Immature natural killer cell (primary cell): ENCODE data around the gene DEDD2. TPM values are rescaled to one million over a fixed set of nuclear protein-coding genes. Genes with fewer than 3 reads are reported as not detected.

Source experiments
- DNase-seq, 3 donors: peaks; one replicate each; pipeline ENCODE4 v3.0.0; 2022; ENCODE audit warnings: mixed read lengths in 1 of 3
- H3K27ac Mint-ChIP-seq, 6 donors: one replicate each; pipeline ENCODE4 v1.8.0; 2020; ENCODE audit warnings: mixed read lengths in 6 of 6, mild to moderate bottlenecking in 5 of 6, inconsistent platforms in 4 of 6, moderate library complexity in 3 of 6
- H3K27me3 Mint-ChIP-seq, 3 donors: one replicate each; pipeline ENCODE4 v1.8.0; 2020 to 2021; ENCODE audit warnings: low read depth in 3 of 3, mild to moderate bottlenecking in 3 of 3, mixed read lengths in 3 of 3, moderate library complexity in 3 of 3, inconsistent platforms in 1 of 3
- H3K36me3 Mint-ChIP-seq, 3 donors: one replicate each; pipeline ENCODE4 v1.8.0; 2020; ENCODE audit warnings: mixed read lengths in 3 of 3, inconsistent platforms in 2 of 3, mild to moderate bottlenecking in 2 of 3
- H3K4me1 Mint-ChIP-seq, 2 donors: one replicate each; pipeline ENCODE4 v1.8.0; 2020; ENCODE audit warnings: inconsistent platforms in 2 of 2, mild to moderate bottlenecking in 2 of 2, mixed read lengths in 2 of 2, moderate library complexity in 1 of 2
- H3K4me3 Mint-ChIP-seq, 5 donors: one replicate each; pipeline ENCODE4 v1.8.0; 2020; ENCODE audit warnings: mild to moderate bottlenecking in 5 of 5, mixed read lengths in 5 of 5, inconsistent platforms in 3 of 5, moderate library complexity in 3 of 5
- H3K9me3 Mint-ChIP-seq, 6 donors: one replicate each; pipeline ENCODE4 v1.8.0; 2020; ENCODE audit warnings: mild to moderate bottlenecking in 6 of 6, mixed read lengths in 6 of 6, inconsistent platforms in 4 of 6, moderate library complexity in 3 of 6
- polyA plus RNA-seq, 3 donors: library from polyadenylated mRNA; unstranded; fragments of 300-500 nt; fragmentation: Illumina TruSeq; gene quantifications; one replicate each; pipeline ENCODE4 v1.2.3, GENCODE V29; 2021

The DEDD2 gene
- polyA plus RNA-seq, 3 donors from 2014 or later = 154 to 261 (median 173) TPM

- Mint-ChIP-seq H3K27ac (peak overlapping the region; percentile 15 to 77 (median 56)), H3K4me3 (peak overlapping the region; percentile 66 to 81 (median 78))
- peak; percentile 51 to 59 (median 56) for DNase-seq
These were observed 57.5 kb downstream of the DEDD2 start for GRCh38 chr19:42159942-42160341.

GRCh38 chr19:42158926-42159325 is 58.6 kb downstream of the DEDD2 start:
- DNase-seq = no peak
- Mint-ChIP-seq H3K9me3 (peaks cover 0 to 2% (median 0%) of the 10 kb centered on the region in 6 donors), H3K27ac (no peak overlapping the region), H3K27me3 (peaks cover 9 to 21% (median 19%) of the 10 kb centered on the region in 3 donors), H3K4me3 (peak overlapping the region in 4 of 5 donors; percentile 13 to 62 (median 52)), H3K36me3 (peaks cover 8 to 17% (median 17%) of the 10 kb centered on the region in 3 donors), H3K4me1 (peaks cover 62 to 73% of the 10 kb centered on the region in 2 donors)

More at GRCh38 chr19:42159942-42160341, 57.5 kb downstream of the DEDD2 start:
- peaks cover 0 to 2% (median 0%) of the 10 kb centered on the region in 6 donors for H3K9me3 Mint-ChIP-seq
- peaks cover 5 to 12% (median 12%) of the 10 kb centered on the region in 3 donors for H3K36me3 Mint-ChIP-seq
- peaks cover 9 to 20% (median 18%) of the 10 kb centered on the region in 3 donors for H3K27me3 Mint-ChIP-seq
- H3K4me1 Mint-ChIP-seq = peaks cover 53 to 62% of the 10 kb centered on the region in 2 donors

GRCh38 chr19:42156571-42156970 is 60.9 kb downstream of the DEDD2 start:
- Mint-ChIP-seq H3K4me1 (peaks cover 57 to 62% of the 10 kb centered on the region in 2 donors), H3K27ac (no peak overlapping the region), H3K4me3 (peak overlapping the region in 1 of 5 donors; percentile 29)

DNA sequence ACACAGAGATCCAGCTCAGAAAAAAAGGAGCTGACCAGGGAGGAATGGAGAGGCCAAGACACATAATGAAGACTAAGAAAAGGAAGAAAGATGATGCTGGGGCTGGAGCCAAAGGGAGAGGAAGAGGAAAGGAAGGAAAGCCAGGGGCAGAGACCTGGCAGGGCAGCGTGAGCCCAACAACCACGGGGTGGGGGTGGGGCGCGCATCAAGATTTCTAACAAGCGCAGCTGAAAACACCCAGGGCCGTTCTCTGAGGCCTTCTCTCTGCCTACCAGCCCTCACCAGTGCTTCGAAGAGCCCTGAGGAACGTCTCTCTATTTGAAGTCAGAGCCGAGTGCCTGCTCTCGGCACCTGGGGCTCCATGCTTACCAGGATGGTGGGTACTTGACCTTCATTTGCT is 61.7 kb downstream of the DEDD2 start:
- H3K9me3 Mint-ChIP-seq = peaks cover 0 to 2% (median 0%) of the 10 kb centered on the region in 6 donors
- no peak overlapping the region for H3K4me3 Mint-ChIP-seq
- peaks cover 8 to 24% (median 17%) of the 10 kb centered on the region in 3 donors for H3K36me3 Mint-ChIP-seq
- H3K27ac Mint-ChIP-seq = no peak overlapping the region
- no peak for DNase-seq
- peaks cover 50 to 56% of the 10 kb centered on the region in 2 donors for H3K4me1 Mint-ChIP-seq
- peaks cover 9 to 21% (median 18%) of the 10 kb centered on the region in 3 donors for H3K27me3 Mint-ChIP-seq

More at GRCh38 chr19:42156571-42156970, 60.9 kb downstream of the DEDD2 start:
- Mint-ChIP-seq H3K27me3 (peaks cover 11 to 21% (median 19%) of the 10 kb centered on the region in 3 donors), H3K9me3 (peaks cover 0 to 2% (median 0%) of the 10 kb centered on the region in 6 donors), H3K36me3 (peaks cover 8 to 24% (median 17%) of the 10 kb centered on the region in 3 donors)
- DNase-seq = no peak

DNA sequence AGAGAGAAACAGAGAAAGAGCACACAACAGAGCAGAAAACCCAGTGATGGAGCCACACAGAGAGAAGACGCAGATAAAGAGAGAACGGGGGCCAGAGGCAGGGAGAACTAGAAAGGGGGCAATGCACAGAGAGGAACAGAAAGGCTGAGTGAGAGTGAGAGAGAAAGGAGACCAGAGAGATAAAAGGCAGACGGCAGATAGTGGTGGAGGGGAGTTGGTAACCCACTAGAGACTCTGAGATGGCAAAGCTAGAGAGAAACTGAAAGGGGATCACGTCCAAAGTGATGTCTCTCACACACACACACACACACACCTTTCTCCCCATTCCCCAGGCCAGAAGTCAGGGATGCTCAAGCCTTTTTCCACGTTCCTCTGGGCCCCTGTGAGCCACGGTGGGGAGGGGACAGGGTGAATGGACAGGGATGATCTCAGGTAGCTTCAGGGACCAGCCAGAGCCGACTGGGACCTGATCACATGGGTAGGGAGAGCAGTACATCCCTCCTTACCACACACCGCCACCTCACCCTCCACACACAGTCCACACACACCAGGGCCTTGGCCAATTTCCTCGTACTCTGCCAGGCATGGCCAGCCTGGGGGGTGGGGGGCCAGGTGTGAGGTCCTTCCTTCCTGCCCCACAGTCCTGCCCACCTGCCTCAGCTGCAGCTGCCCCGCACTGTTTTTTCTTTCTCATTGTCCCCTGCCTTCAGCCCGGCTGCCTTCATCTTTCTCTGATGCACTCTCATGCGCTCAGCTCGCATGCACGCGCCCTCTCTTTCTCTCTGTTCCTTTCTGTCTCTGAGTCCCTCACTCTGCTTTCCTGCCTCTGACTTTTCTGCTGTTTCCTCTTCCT is 62.8 kb downstream of the DEDD2 start:
- peak overlapping the region in 4 of 5 donors; percentile 26 to 78 (median 55) for H3K4me3 Mint-ChIP-seq
- H3K9me3 Mint-ChIP-seq = peaks cover 0 to 2% (median 0%) of the 10 kb centered on the region in 6 donors
- H3K4me1 Mint-ChIP-seq = peaks cover 39 to 45% of the 10 kb centered on the region in 2 donors
- peaks cover 9 to 15% (median 12%) of the 10 kb centered on the region in 3 donors for H3K27me3 Mint-ChIP-seq
- H3K27ac Mint-ChIP-seq = peak overlapping the region in 5 of 6 donors; percentile 5 to 76 (median 55)
- DNase-seq = no peak
- peaks cover 8 to 24% (median 17%) of the 10 kb centered on the region in 3 donors for H3K36me3 Mint-ChIP-seq

GRCh38 chr19:42153672-42154433 is 63.6 kb downstream of the DEDD2 start:
- peak overlapping the region in 2 of 5 donors; percentile 56 to 78 for H3K4me3 Mint-ChIP-seq
- peak overlapping the region in 3 of 6 donors; percentile 39 to 71 (median 45) for H3K27ac Mint-ChIP-seq
- peaks cover 30 to 36% of the 10 kb centered on the region in 2 donors for H3K4me1 Mint-ChIP-seq
- H3K27me3 Mint-ChIP-seq = peaks cover 9 to 14% (median 10%) of the 10 kb centered on the region in 3 donors
- H3K36me3 Mint-ChIP-seq = peaks cover 8 to 24% (median 22%) of the 10 kb centered on the region in 3 donors
- DNase-seq = no peak
- H3K9me3 Mint-ChIP-seq = peaks cover 0 to 2% (median 0%) of the 10 kb centered on the region in 6 donors

GRCh38 chr19:42152910-42153671 is 64.4 kb downstream of the DEDD2 start:
- peak overlapping the region in 1 of 6 donors; percentile 45 for H3K27ac Mint-ChIP-seq
- H3K27me3 Mint-ChIP-seq = peaks cover 8 to 13% (median 9%) of the 10 kb centered on the region in 3 donors
- peaks cover 25 to 29% of the 10 kb centered on the region in 2 donors for H3K4me1 Mint-ChIP-seq
- no peak for DNase-seq
- H3K36me3 Mint-ChIP-seq = peaks cover 8 to 24% (median 22%) of the 10 kb centered on the region in 3 donors
- peaks cover 0 to 2% (median 0%) of the 10 kb centered on the region in 6 donors for H3K9me3 Mint-ChIP-seq
- peak overlapping the region in 1 of 5 donors; percentile 12 for H3K4me3 Mint-ChIP-seq

GRCh38 chr19:42151782-42152684 is 65.4 kb downstream of the DEDD2 start:
- no peak overlapping the region for H3K4me3 Mint-ChIP-seq
- peaks cover 7 to 12% (median 8%) of the 10 kb centered on the region in 3 donors for H3K27me3 Mint-ChIP-seq
- peaks cover 21 to 22% of the 10 kb centered on the region in 2 donors for H3K4me1 Mint-ChIP-seq
- no peak for DNase-seq
- no peaks in the 10 kb centered on the region for H3K9me3 Mint-ChIP-seq
- no peak overlapping the region for H3K27ac Mint-ChIP-seq
- H3K36me3 Mint-ChIP-seq = peaks cover 10 to 25% (median 19%) of the 10 kb centered on the region in 3 donors

- Mint-ChIP-seq H3K4me1 (peaks cover 21 to 22% of the 10 kb centered on the region in 2 donors), H3K27ac (no peak overlapping the region), H3K4me3 (no peak overlapping the region), H3K9me3 (no peaks in the 10 kb centered on the region), H3K36me3 (peaks cover 12 to 30% (median 22%) of the 10 kb centered on the region in 3 donors), H3K27me3 (peaks cover 3 to 12% (median 10%) of the 10 kb centered on the region in 3 donors)
- no peak for DNase-seq
These were observed 66.5 kb downstream of the DEDD2 start for GRCh38 chr19:42150911-42151361.

DNA sequence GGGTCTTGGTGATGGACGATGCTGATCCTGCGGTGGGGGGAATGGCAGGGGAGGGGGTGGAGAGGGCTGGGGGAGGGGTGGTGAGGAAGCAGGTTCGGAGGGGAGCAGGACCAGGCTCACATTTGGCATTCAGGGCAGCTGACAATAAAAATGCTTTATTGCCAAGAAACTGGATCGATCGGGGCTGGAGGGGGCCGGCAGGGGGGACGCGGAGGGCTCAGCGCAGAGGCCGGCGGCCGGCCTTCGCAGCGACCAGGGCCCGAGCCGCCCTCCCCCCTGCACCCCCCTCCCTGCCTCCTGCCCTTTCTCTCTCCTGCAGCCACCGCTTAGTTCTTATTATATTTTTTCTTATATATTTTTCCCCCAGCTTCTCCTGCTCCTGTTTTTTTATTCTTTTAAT is 67.1 kb downstream of the DEDD2 start:
- H3K9me3 Mint-ChIP-seq = no peaks in the 10 kb centered on the region

GRCh38 chr19:42149447-42150202 is 67.9 kb downstream of the DEDD2 start:
- peaks cover 8 to 11% of the 10 kb centered on the region in 2 donors for H3K4me1 Mint-ChIP-seq
- peak overlapping the region in 2 of 6 donors; percentile 1 to 11 for H3K27ac Mint-ChIP-seq
- DNase-seq = no peak
- H3K9me3 Mint-ChIP-seq = no peaks in the 10 kb centered on the region
- H3K36me3 Mint-ChIP-seq = peaks cover 7 to 26% (median 19%) of the 10 kb centered on the region in 3 donors
- peaks cover 0 to 10% (median 9%) of the 10 kb centered on the region in 3 donors for H3K27me3 Mint-ChIP-seq
- H3K4me3 Mint-ChIP-seq = no peak overlapping the region

More for the DNA sequence above, 67.1 kb downstream of the DEDD2 start:
- Mint-ChIP-seq H3K27ac (no peak overlapping the region), H3K27me3 (peaks cover 3 to 12% (median 6%) of the 10 kb centered on the region in 3 donors), H3K4me3 (no peak overlapping the region), H3K36me3 (peaks cover 7 to 26% (median 19%) of the 10 kb centered on the region in 3 donors), H3K4me1 (peaks cover 15 to 19% of the 10 kb centered on the region in 2 donors)
- DNase-seq = no peak
